H9 (cell line): ENCODE results near the gene FLNC. TPM values are rescaled to one million over a fixed set of nuclear protein-coding genes. Genes with fewer than 3 reads are reported as not detected.

Experiments used
- DNase-seq: peaks from one replicate; pipeline ENCODE4 v3.0.0-alpha.2; 2017
- H2AFZ ChIP-seq: one replicate; pipeline ENCODE4 v1.6.1; 2013; ENCODE audit warnings: mild to moderate bottlenecking, low read length, control low read depth, moderate library complexity
- H2AK5ac ChIP-seq: 2 replicates; pipeline ENCODE4 v1.6.1; 2013; ENCODE audit warnings: low read length, control low read depth, mixed read lengths; ENCODE audit not compliant: insufficient read length
- H2BK120ac ChIP-seq: one replicate; pipeline ENCODE4 v1.6.1; 2013; ENCODE audit warnings: low read depth, mild to moderate bottlenecking, low read length, control low read depth, inconsistent platforms; ENCODE audit not compliant: poor library complexity, severe bottlenecking
- H2BK12ac ChIP-seq: 2 replicates; pipeline ENCODE4 v1.6.1; 2013; ENCODE audit warnings: low read length, control low read depth, mixed read lengths, low read depth; ENCODE audit not compliant: insufficient read length
- H2BK15ac ChIP-seq: 2 replicates; pipeline ENCODE4 v1.6.1; 2013; ENCODE audit warnings: low read depth, low read length, control low read depth
- H2BK20ac ChIP-seq: one replicate; pipeline ENCODE4 v1.6.1; 2013; ENCODE audit warnings: low read depth, mild to moderate bottlenecking, low read length, control low read depth, inconsistent platforms; ENCODE audit not compliant: poor library complexity, severe bottlenecking
- H2BK5ac ChIP-seq: 2 replicates; pipeline ENCODE4 v1.6.1; 2013; ENCODE audit warnings: low read length, control low read depth, mixed read lengths; ENCODE audit not compliant: insufficient read length
- H3K14ac ChIP-seq: 2 replicates; pipeline ENCODE4 v1.6.1; 2013; ENCODE audit warnings: low read length, control low read depth; ENCODE audit not compliant: insufficient read depth
- H3K18ac ChIP-seq: 2 replicates; pipeline ENCODE4 v1.6.1; 2013; ENCODE audit warnings: low read depth, mild to moderate bottlenecking, mixed read lengths, low read length, control low read depth; ENCODE audit not compliant: insufficient read length
- H3K23ac ChIP-seq: 2 replicates; pipeline ENCODE4 v1.6.1; 2013; ENCODE audit warnings: low read length, control low read depth, mixed read lengths, low read depth; ENCODE audit not compliant: insufficient read length
- H3K23me2 ChIP-seq: 2 replicates; pipeline ENCODE4 v1.6.1; 2013; ENCODE audit warnings: low read depth, mild to moderate bottlenecking, mixed read lengths, low read length, control low read depth; ENCODE audit not compliant: insufficient read length, poor library complexity, severe bottlenecking
- H3K27ac ChIP-seq: 2 replicates; pipeline ENCODE4 v1.5.1; 2013; ENCODE audit warnings: low read length, control low read depth, mixed read lengths, low read depth; ENCODE audit not compliant: insufficient read length
- H3K27me3 ChIP-seq: 2 replicates; pipeline ENCODE4 v1.6.1; 2013; ENCODE audit warnings: low read length, control low read depth, inconsistent platforms; ENCODE audit not compliant: insufficient read depth
- H3K4ac ChIP-seq: 2 replicates; pipeline ENCODE4 v1.6.1; 2013; ENCODE audit warnings: low read depth, mild to moderate bottlenecking, control low read depth, inconsistent platforms, low read length, moderate library complexity
- H3K4me1 ChIP-seq: 2 replicates; pipeline ENCODE4 v1.6.1; 2013; ENCODE audit warnings: low read length, control low read depth, inconsistent platforms; ENCODE audit not compliant: insufficient read depth
- H3K4me2 ChIP-seq: 2 replicates; pipeline ENCODE4 v1.6.1; 2013; ENCODE audit warnings: low read length, control low read depth, mixed read lengths; ENCODE audit not compliant: insufficient read length, insufficient read depth
- H3K56ac ChIP-seq: 2 replicates; pipeline ENCODE4 v1.6.1; 2013; ENCODE audit warnings: low read depth, mild to moderate bottlenecking, mixed read lengths, low read length, control low read depth; ENCODE audit not compliant: insufficient read length
- H3K79me1 ChIP-seq: 2 replicates; pipeline ENCODE4 v1.6.1; 2013; ENCODE audit warnings: low read depth, mild to moderate bottlenecking, moderate library complexity, low read length, control low read depth, inconsistent platforms; ENCODE audit not compliant: insufficient read depth, poor library complexity, severe bottlenecking
- H3K79me2 ChIP-seq: 2 replicates; pipeline ENCODE4 v1.6.1; 2013; ENCODE audit warnings: low read length, control low read depth, inconsistent platforms; ENCODE audit not compliant: insufficient read depth
- H3K9ac ChIP-seq: 2 replicates; pipeline ENCODE4 v1.6.1; 2013; ENCODE audit warnings: low read length, control low read depth, mixed read lengths; ENCODE audit not compliant: insufficient read length; ENCODE audit errors: extremely low read depth
- H3K9me3 ChIP-seq: one replicate; pipeline ENCODE4 v1.6.1; 2013; ENCODE audit warnings: low read depth, low read length, inconsistent platforms; ENCODE audit not compliant: control insufficient read depth
- H3T11ph ChIP-seq: one replicate; pipeline ENCODE4 v1.6.1; 2013; ENCODE audit warnings: mild to moderate bottlenecking, low read length, control low read depth, inconsistent platforms
- H4K20me1 ChIP-seq: one replicate; pipeline ENCODE4 v1.6.1; 2013; ENCODE audit not compliant: control insufficient read depth, insufficient read length, insufficient read depth
- H4K5ac ChIP-seq: 2 replicates; pipeline ENCODE4 v1.6.1; 2013; ENCODE audit warnings: low read depth, mild to moderate bottlenecking, mixed read lengths, low read length, control low read depth; ENCODE audit not compliant: insufficient read length
- H4K8ac ChIP-seq: replicated peaks from 2 replicates; pipeline ENCODE4 v1.6.1; 2013; ENCODE audit warnings: low read length, control low read depth, mixed read lengths, low read depth; ENCODE audit not compliant: insufficient read length
- H4K91ac ChIP-seq: 2 replicates; pipeline ENCODE4 v1.6.1; 2013; ENCODE audit warnings: low read depth, mild to moderate bottlenecking, moderate library complexity, mixed read lengths, low read length, control low read depth; ENCODE audit not compliant: insufficient read length
- H3K27ac Mint-ChIP-seq, 3 experiments: 2 replicates in 2 of 3; 3 replicates in 1 of 3; pipeline ENCODE4 v1.8.0; 2020 to 2021; ENCODE audit warnings: mixed read lengths in 3 of 3, mild to moderate bottlenecking in 1 of 3, moderate library complexity in 1 of 3
- H3K27me3 Mint-ChIP-seq: 2 replicates; pipeline ENCODE4 v1.8.0; 2021; ENCODE audit warnings: low read depth, mild to moderate bottlenecking, moderate library complexity, mixed read lengths
- H3K36me3 Mint-ChIP-seq, 3 experiments: 2 replicates in 2 of 3; 3 replicates in 1 of 3; pipeline ENCODE4 v1.8.0; 2020 to 2021; ENCODE audit warnings: low read depth in 3 of 3, mixed read lengths in 3 of 3; ENCODE audit not compliant: insufficient read depth in 1 of 3
- H3K4me1 Mint-ChIP-seq, 2 experiments: 2 replicates each; pipeline ENCODE4 v1.8.0; 2020; ENCODE audit warnings: mixed read lengths in 2 of 2
- H3K4me3 Mint-ChIP-seq, 2 experiments: 2 replicates in 1 of 2; 3 replicates in 1 of 2; pipeline ENCODE4 v1.8.0; 2020 to 2021; ENCODE audit warnings: mild to moderate bottlenecking in 2 of 2, mixed read lengths in 2 of 2, moderate library complexity in 1 of 2
- H3K9me3 Mint-ChIP-seq, 2 experiments: 2 replicates in 1 of 2; 3 replicates in 1 of 2; pipeline ENCODE4 v1.8.0; 2020; ENCODE audit warnings: mild to moderate bottlenecking in 2 of 2, mixed read lengths in 2 of 2, moderate library complexity in 1 of 2
- CTCF ChIP-seq: fragments of 200-600 bp; sonication (generic); conservative IDR thresholded peaks from 3 replicates; pipeline ENCODE4 v1.8.0; 2021; ENCODE audit warnings: antibody characterized with exemption, mild to moderate bottlenecking
- WGBS: extraction: QIAGEN DNeasy Blood & Tissue Kit; methylation state at CpG from one replicate; pipeline ENCODE4 v1.1.7; 2013; ENCODE audit warnings: missing lambda C conversion rate, low lambda C conversion rate, mixed read lengths; ENCODE audit not compliant: insufficient read length; ENCODE audit errors: extremely low coverage; 5-methylcytosine and 5-hydroxymethylcytosine counted together
- total RNA-seq: library from RNA; stranded (reverse); gene quantifications from 2 replicates; pipeline ENCODE4 v1.2.1, GENCODE V29; 2021

Gene FLNC
- total RNA-seq, 1 experiment from 2014 or later, result 12.2 TPM

GRCh38 chr7:128890306-128891109, 60.3 kb downstream of the FLNC start:
- no peak overlapping the region for H4K91ac ChIP-seq
- Mint-ChIP-seq H3K36me3 (no peaks in the 10 kb centered on the region; a peak in 1 of 7 replicates), H3K4me3 (peak overlapping the region; percentile 45 to 59; a peak in 4 of 5 replicates), H3K27ac (no peak overlapping the region), H3K27me3 (peaks cover 11% of the 10 kb centered on the region), H3K9me3 (no peaks in the 10 kb centered on the region), H3K4me1 (peaks cover 3 to 5% of the 10 kb centered on the region in 2 experiments; a peak in 2 of 4 replicates)
- H3K27me3 ChIP-seq, result no peaks in the 10 kb centered on the region
- H3K9me3 ChIP-seq, result no peaks in the 10 kb centered on the region
- no CpG with 5 or more reads among the region's 67 CpGs for WGBS
- no peak overlapping the region for H3K4ac ChIP-seq
- no peak overlapping the region for H2AK5ac ChIP-seq
- no peak overlapping the region for H3K56ac ChIP-seq
- H3K23ac ChIP-seq, result no peak overlapping the region
- no peaks in the 10 kb centered on the region for H3K79me1 ChIP-seq
- H2BK15ac ChIP-seq, result no peak overlapping the region
- no peak for TF ChIP-seq CTCF
- H2BK20ac ChIP-seq, result no peak overlapping the region
- H2BK120ac ChIP-seq, result no peak overlapping the region
- H2AFZ ChIP-seq, result no peak overlapping the region
- H3K27ac ChIP-seq, result no peak overlapping the region
- no peak overlapping the region for H3K18ac ChIP-seq
- H3T11ph ChIP-seq, result no peak overlapping the region
- no peaks in the 10 kb centered on the region for H4K20me1 ChIP-seq
- H4K8ac ChIP-seq, result no peak overlapping the region
- H4K5ac ChIP-seq, result no peak overlapping the region
- peak overlapping the region; percentile 61 for H3K4me2 ChIP-seq
- DNase-seq, result peak; percentile 60
- no peak overlapping the region for H3K9ac ChIP-seq
- no peaks in the 10 kb centered on the region for H3K79me2 ChIP-seq
- H3K4me1 ChIP-seq, result no peaks in the 10 kb centered on the region
- H3K23me2 ChIP-seq, result peaks cover 9% of the 10 kb centered on the region
- no peak overlapping the region for H2BK12ac ChIP-seq
- no peak overlapping the region for H3K14ac ChIP-seq
- no peak overlapping the region for H2BK5ac ChIP-seq
